ENCODE measurements around the gene PDS5B.

Gene PDS5B

DNA sequence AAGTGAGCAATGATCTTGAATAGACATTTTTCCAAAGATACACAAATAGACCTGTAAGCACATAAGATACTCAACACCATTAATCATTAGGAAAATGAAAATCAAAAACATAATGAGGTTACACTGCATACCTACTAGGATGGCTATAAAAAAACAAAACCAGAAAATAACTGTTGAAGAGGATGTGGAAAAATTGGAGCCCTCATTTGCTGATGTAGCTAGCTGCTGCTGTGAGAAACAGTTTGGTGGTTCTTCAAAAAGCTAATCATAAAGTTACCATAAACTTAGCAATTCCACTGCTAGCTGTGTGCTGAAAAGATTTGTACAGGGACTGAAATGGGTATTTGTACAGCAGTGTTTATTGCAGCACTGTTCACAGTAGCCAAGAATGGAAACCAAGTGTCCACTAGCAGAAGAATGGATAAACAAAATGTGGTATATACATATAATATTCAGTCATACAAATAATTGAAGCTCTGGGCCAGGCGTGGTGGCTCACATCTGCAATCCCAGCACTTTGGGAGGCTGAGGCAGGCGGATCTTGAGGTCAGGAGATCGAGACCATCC, 46.2 kb downstream of the PDS5B start:
- Histone ChIP-seq H3K9me3 (ENCODE audit: control insufficient read depth, insufficient read depth, low read length) (no peaks in the 10 kb centered on the region), H3K4me3 (ENCODE audit: low read depth, low read length) (no peak overlapping the region), H3K9ac (ENCODE audit: low read depth, low read length) (no peak overlapping the region), H3K36me3 (ENCODE audit: control insufficient read depth, insufficient read depth, low read length) (no peaks in the 10 kb centered on the region), H3K4me1 (ENCODE audit: control insufficient read depth, insufficient read depth, low read length) (no peaks in the 10 kb centered on the region), H3K27me3 (ENCODE audit: control insufficient read depth, insufficient read depth, low read length) (no peaks in the 10 kb centered on the region)

GRCh38 chr13:32636711-32637110, 50.5 kb downstream of the PDS5B start:
- Histone ChIP-seq H3K36me3 (ENCODE audit: control insufficient read depth, insufficient read depth, low read length) (no peaks in the 10 kb centered on the region), H3K9me3 (ENCODE audit: control insufficient read depth, insufficient read depth, low read length) (no peaks in the 10 kb centered on the region), H3K4me3 (ENCODE audit: low read depth, low read length) (no peak overlapping the region), H3K27me3 (ENCODE audit: control insufficient read depth, insufficient read depth, low read length) (no peaks in the 10 kb centered on the region), H3K4me1 (ENCODE audit: control insufficient read depth, insufficient read depth, low read length) (peaks cover 3% of the 10 kb centered on the region), H3K9ac (ENCODE audit: low read depth, low read length) (no peak overlapping the region)

- Histone ChIP-seq H3K9ac (ENCODE audit: low read depth, low read length) (no peak overlapping the region), H3K36me3 (ENCODE audit: control insufficient read depth, insufficient read depth, low read length) (no peaks in the 10 kb centered on the region), H3K4me3 (ENCODE audit: low read depth, low read length) (no peak overlapping the region), H3K9me3 (ENCODE audit: control insufficient read depth, insufficient read depth, low read length) (no peaks in the 10 kb centered on the region), H3K4me1 (ENCODE audit: control insufficient read depth, insufficient read depth, low read length) (peaks cover 8% of the 10 kb centered on the region), H3K27me3 (ENCODE audit: control insufficient read depth, insufficient read depth, low read length) (no peaks in the 10 kb centered on the region)
Observed at GRCh38 chr13:32638739-32639138, 52.5 kb downstream of the PDS5B start.

DNA sequence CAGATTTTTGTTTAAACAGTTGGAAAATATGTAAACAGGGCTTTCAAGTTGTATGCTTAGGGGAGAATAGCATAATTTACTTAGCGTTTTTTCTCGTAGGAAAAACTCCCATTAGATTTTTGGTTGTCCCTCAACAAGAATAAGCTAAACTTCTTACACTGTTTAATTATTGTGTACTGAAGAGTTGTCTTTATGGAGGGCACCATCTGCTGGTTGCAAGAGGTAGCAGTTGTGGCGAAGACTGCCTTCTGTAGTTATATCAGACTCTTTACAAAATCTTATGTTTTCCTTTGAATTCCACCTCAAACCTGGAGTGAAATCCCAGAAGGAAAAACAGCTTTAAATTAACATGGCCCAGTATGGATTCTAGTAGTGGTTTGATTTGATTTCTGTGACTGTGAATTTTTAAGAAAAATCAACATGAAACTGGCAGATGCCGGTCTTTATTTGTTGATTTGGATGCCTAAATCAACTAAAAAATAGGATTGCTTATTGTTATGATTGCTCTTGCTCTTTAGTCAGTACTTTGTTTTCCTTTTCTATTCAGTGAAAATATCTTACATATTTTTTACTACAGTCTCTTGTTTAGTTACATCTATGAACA, 53.4 kb downstream of the PDS5B start:
- H3K36me3 ChIP-seq (ENCODE audit: control insufficient read depth, insufficient read depth, low read length), result no peaks in the 10 kb centered on the region
- H3K9ac ChIP-seq (ENCODE audit: low read depth, low read length), result no peak overlapping the region
- H3K4me1 ChIP-seq (ENCODE audit: control insufficient read depth, insufficient read depth, low read length), result peaks cover 8% of the 10 kb centered on the region
- H3K9me3 ChIP-seq (ENCODE audit: control insufficient read depth, insufficient read depth, low read length), result no peaks in the 10 kb centered on the region
- no peak overlapping the region for H3K4me3 ChIP-seq (ENCODE audit: low read depth, low read length)
- H3K27me3 ChIP-seq (ENCODE audit: control insufficient read depth, insufficient read depth, low read length), result no peaks in the 10 kb centered on the region

DNA sequence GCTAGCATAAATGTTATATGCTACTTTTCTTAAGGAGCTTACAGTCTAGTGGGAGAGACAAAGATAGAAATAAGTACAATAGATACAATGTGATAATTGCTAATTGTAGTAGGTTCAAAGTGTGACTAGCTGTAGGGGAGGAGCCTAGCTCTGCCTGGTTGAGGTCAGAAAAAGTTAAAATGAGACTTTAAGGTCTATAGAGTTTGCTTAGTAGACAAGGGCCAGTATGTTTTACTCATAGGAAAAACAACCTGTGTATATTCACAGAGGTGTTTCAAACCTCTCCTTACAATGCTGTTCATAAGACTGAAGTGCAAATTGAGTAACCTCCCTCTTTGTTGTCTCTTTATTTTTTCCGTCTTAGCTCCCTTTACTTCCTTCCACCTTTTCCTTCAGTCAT, 56.1 kb downstream of the PDS5B start:
- Histone ChIP-seq H3K9me3 (ENCODE audit: control insufficient read depth, insufficient read depth, low read length) (no peaks in the 10 kb centered on the region), H3K9ac (ENCODE audit: low read depth, low read length) (no peak overlapping the region), H3K4me1 (ENCODE audit: control insufficient read depth, insufficient read depth, low read length) (peaks cover 8% of the 10 kb centered on the region)

DNA sequence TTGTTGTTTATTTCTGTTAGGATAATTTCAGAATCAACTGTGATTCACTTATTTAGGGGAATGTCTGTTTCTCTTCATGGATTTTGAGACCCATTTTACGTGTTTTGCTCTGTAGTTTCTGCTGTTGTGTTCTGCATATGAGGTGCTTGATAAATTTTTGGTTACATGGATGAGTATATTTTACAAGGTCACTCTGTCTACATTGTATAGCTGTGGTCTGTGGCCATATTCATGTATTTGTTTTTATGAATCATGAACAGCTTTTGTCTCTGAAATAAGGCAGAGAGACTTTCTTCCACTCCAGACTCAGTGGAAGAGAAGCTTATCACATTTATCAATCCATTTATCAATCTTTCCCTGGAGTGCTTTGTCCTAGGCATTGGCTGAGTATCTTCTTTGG, 56.6 kb downstream of the PDS5B start:
- Histone ChIP-seq H3K4me3 (ENCODE audit: low read depth, low read length) (no peak overlapping the region), H3K36me3 (ENCODE audit: control insufficient read depth, insufficient read depth, low read length) (no peaks in the 10 kb centered on the region), H3K9ac (ENCODE audit: low read depth, low read length) (no peak overlapping the region), H3K4me1 (ENCODE audit: control insufficient read depth, insufficient read depth, low read length) (peaks cover 8% of the 10 kb centered on the region), H3K9me3 (ENCODE audit: control insufficient read depth, insufficient read depth, low read length) (no peaks in the 10 kb centered on the region), H3K27me3 (ENCODE audit: control insufficient read depth, insufficient read depth, low read length) (no peaks in the 10 kb centered on the region)

More for the DNA sequence above, 56.1 kb downstream of the PDS5B start:
- Histone ChIP-seq H3K27me3 (ENCODE audit: control insufficient read depth, insufficient read depth, low read length) (no peaks in the 10 kb centered on the region), H3K4me3 (ENCODE audit: low read depth, low read length) (no peak overlapping the region), H3K36me3 (ENCODE audit: control insufficient read depth, insufficient read depth, low read length) (no peaks in the 10 kb centered on the region)

- H3K9ac ChIP-seq (ENCODE audit: low read depth, low read length), result no peak overlapping the region
- H3K27me3 ChIP-seq (ENCODE audit: control insufficient read depth, insufficient read depth, low read length), result no peaks in the 10 kb centered on the region
- no peaks in the 10 kb centered on the region for H3K9me3 ChIP-seq (ENCODE audit: control insufficient read depth, insufficient read depth, low read length)
- peaks cover 8% of the 10 kb centered on the region for H3K4me1 ChIP-seq (ENCODE audit: control insufficient read depth, insufficient read depth, low read length)
- H3K36me3 ChIP-seq (ENCODE audit: control insufficient read depth, insufficient read depth, low read length), result no peaks in the 10 kb centered on the region
- H3K4me3 ChIP-seq (ENCODE audit: low read depth, low read length), result no peak overlapping the region
Observed at GRCh38 chr13:32645854-32646253, 59.6 kb downstream of the PDS5B start.

- Histone ChIP-seq H3K9ac (ENCODE audit: low read depth, low read length) (no peak overlapping the region), H3K9me3 (ENCODE audit: control insufficient read depth, insufficient read depth, low read length) (no peaks in the 10 kb centered on the region), H3K4me3 (ENCODE audit: low read depth, low read length) (no peak overlapping the region), H3K4me1 (ENCODE audit: control insufficient read depth, insufficient read depth, low read length) (peaks cover 2% of the 10 kb centered on the region), H3K36me3 (ENCODE audit: control insufficient read depth, insufficient read depth, low read length) (no peaks in the 10 kb centered on the region), H3K27me3 (ENCODE audit: control insufficient read depth, insufficient read depth, low read length) (no peaks in the 10 kb centered on the region)
Observed at GRCh38 chr13:32647926-32648325, 61.7 kb downstream of the PDS5B start.

DNA sequence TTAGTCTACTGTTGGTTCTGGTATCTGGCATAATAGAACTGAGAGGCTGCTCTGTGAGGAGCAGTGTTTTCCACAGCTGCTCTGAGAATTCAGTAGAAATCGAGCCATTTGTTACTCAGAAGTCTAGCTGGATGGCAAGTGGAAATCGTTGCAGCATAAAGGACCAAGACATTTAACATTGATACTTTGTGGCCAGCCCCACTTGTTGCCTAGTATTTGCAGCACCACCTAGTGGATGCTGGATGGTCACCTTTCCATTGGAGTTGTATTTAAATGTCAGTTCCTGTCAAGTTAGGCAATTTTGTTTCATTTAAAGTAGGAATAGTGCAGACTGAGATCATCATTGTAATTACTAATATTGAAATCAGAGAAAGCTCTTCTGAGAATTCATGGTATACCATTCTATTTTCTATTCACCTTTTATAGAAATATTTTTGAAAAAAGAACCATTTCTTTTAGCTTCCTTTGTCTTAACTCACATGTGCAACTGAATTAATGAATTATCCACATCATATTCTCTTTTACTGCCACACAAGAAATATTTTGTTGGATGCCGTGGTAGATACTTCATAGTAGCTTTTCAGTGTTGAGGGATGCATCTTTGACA, 64.6 kb downstream of the PDS5B start:
- Histone ChIP-seq H3K9ac (ENCODE audit: low read depth, low read length) (no peak overlapping the region), H3K9me3 (ENCODE audit: control insufficient read depth, insufficient read depth, low read length) (no peaks in the 10 kb centered on the region), H3K27me3 (ENCODE audit: control insufficient read depth, insufficient read depth, low read length) (no peaks in the 10 kb centered on the region)

GRCh38 chr13:32657309-32657708, 71.1 kb downstream of the PDS5B start:
- Histone ChIP-seq H3K9me3 (ENCODE audit: control insufficient read depth, insufficient read depth, low read length) (no peaks in the 10 kb centered on the region), H3K27me3 (ENCODE audit: control insufficient read depth, insufficient read depth, low read length) (no peaks in the 10 kb centered on the region), H3K4me3 (ENCODE audit: low read depth, low read length) (no peak overlapping the region), H3K36me3 (ENCODE audit: control insufficient read depth, insufficient read depth, low read length) (no peaks in the 10 kb centered on the region), H3K9ac (ENCODE audit: low read depth, low read length) (no peak overlapping the region), H3K4me1 (ENCODE audit: control insufficient read depth, insufficient read depth, low read length) (no peaks in the 10 kb centered on the region)

More for the DNA sequence above, 64.6 kb downstream of the PDS5B start:
- H3K4me1 ChIP-seq (ENCODE audit: control insufficient read depth, insufficient read depth, low read length), result peaks cover 2% of the 10 kb centered on the region
- H3K4me3 ChIP-seq (ENCODE audit: low read depth, low read length), result no peak overlapping the region
- no peaks in the 10 kb centered on the region for H3K36me3 ChIP-seq (ENCODE audit: control insufficient read depth, insufficient read depth, low read length)

- Histone ChIP-seq H3K4me1 (ENCODE audit: control insufficient read depth, insufficient read depth, low read length) (no peaks in the 10 kb centered on the region), H3K27me3 (ENCODE audit: control insufficient read depth, insufficient read depth, low read length) (no peaks in the 10 kb centered on the region), H3K4me3 (ENCODE audit: low read depth, low read length) (no peak overlapping the region), H3K9ac (ENCODE audit: low read depth, low read length) (no peak overlapping the region), H3K36me3 (ENCODE audit: control insufficient read depth, insufficient read depth, low read length) (no peaks in the 10 kb centered on the region), H3K9me3 (ENCODE audit: control insufficient read depth, insufficient read depth, low read length) (no peaks in the 10 kb centered on the region)
Observed at GRCh38 chr13:32659736-32660135, 73.5 kb downstream of the PDS5B start.

- Histone ChIP-seq H3K36me3 (ENCODE audit: control insufficient read depth, insufficient read depth, low read length) (no peaks in the 10 kb centered on the region), H3K9ac (ENCODE audit: low read depth, low read length) (no peak overlapping the region), H3K9me3 (ENCODE audit: control insufficient read depth, insufficient read depth, low read length) (no peaks in the 10 kb centered on the region)
Observed at GRCh38 chr13:32660227-32660626, 74.0 kb downstream of the PDS5B start.

More at GRCh38 chr13:32660227-32660626, 74.0 kb downstream of the PDS5B start:
- Histone ChIP-seq H3K4me1 (ENCODE audit: control insufficient read depth, insufficient read depth, low read length) (no peaks in the 10 kb centered on the region), H3K4me3 (ENCODE audit: low read depth, low read length) (no peak overlapping the region), H3K27me3 (ENCODE audit: control insufficient read depth, insufficient read depth, low read length) (no peaks in the 10 kb centered on the region)
